K562 (cell line): ENCODE results near the gene BMP6. TPM values are rescaled to one million over a fixed set of nuclear protein-coding genes. Genes with fewer than 3 reads are reported as not detected.

Experiments
- ATAC-seq: fragments of 200-7000 bp; cut with Tn5 transposase; 3 replicates; pipeline ENCODE4 v1.9.1; 2020; ENCODE audit warnings: moderate library complexity
- BruUV-seq: library from RNA; stranded (reverse); fragments of 400-500 nt; replicated peaks from 2 replicates; lab custom pipeline; 2021; lab: Mats Ljungman, UMichigan
- CTCF ChIA-PET: fragments of 300-600 bp; formaldehyde crosslinking; extraction: SDS; loops from one replicate; lab custom pipeline; 2021; ENCODE audit warnings: low intra/inter-chr PET ratio; lab: Yijun Ruan, JAX
- POLR2A ChIA-PET: fragments of 300-600, 350-650 bp; sonication (Branson Sonifier 250); formaldehyde crosslinking; extraction: SDS; loops from one replicate; lab custom pipeline; 2021; ENCODE audit warnings: antibody characterized with exemption, inconsistent platforms; lab: Yijun Ruan, JAX
- DNase-seq, 4 experiments: peaks; one replicate each; pipeline versions ENCODE4 v3.0.0 to v3.0.0-alpha.2; 2011 to 2018; ENCODE audit warnings: low spot score in 3 of 4, mixed read lengths in 3 of 4; ENCODE audit errors: extremely low read depth in 1 of 4
- FAIRE-seq: peaks from 2 replicates; lab custom pipeline; 2011; peaks lifted over from hg19 to GRCh38; lab: Jason Lieb, UNC
- H2AFZ ChIP-seq: 2 replicates; pipeline ENCODE4 v1.6.0; 2011; ENCODE audit warnings: low read depth, low read length, control low read depth, inconsistent platforms
- H3K27ac ChIP-seq: fragments of 200-600 bp; 3 replicates; pipeline ENCODE4 v1.8.0; 2011; ENCODE audit warnings: low read depth, mild to moderate bottlenecking, control low read depth, inconsistent platforms, low read length, moderate library complexity, mixed read lengths; ENCODE audit errors: extremely low read depth
- H3K27me3 ChIP-seq, 2 experiments: fragments of 300-600 bp in 1 of 2; 2 replicates in 1 of 2; 3 replicates in 1 of 2; pipeline versions ENCODE4 v1.6.0 to v1.8.0; 2011; ENCODE audit warnings: inconsistent platforms in 2 of 2, low read length in 2 of 2, mild to moderate bottlenecking in 1 of 2, mixed read lengths in 1 of 2, moderate library complexity in 1 of 2; ENCODE audit not compliant: control insufficient read depth in 2 of 2, insufficient read depth in 2 of 2
- H3K36me3 ChIP-seq: fragments of 300-600 bp; 3 replicates; pipeline ENCODE4 v1.8.0; 2011; ENCODE audit warnings: mild to moderate bottlenecking, low read length, inconsistent platforms; ENCODE audit not compliant: control insufficient read depth, insufficient read depth
- H3K4me1 ChIP-seq, 2 experiments: fragments of 200-600 bp in 1 of 2; replicated peaks in 1 of 2; 2 replicates in 1 of 2; 3 replicates in 1 of 2; pipeline versions ENCODE4 v1.5.1 to v1.8.0; 2011; ENCODE audit warnings: inconsistent platforms in 2 of 2, low read length in 2 of 2, mild to moderate bottlenecking in 1 of 2, mixed read lengths in 1 of 2, moderate library complexity in 1 of 2; ENCODE audit not compliant: control insufficient read depth in 2 of 2, insufficient read depth in 2 of 2
- H3K4me2 ChIP-seq: 2 replicates; pipeline ENCODE4 v1.6.1; 2011; ENCODE audit warnings: low read length, control low read depth, inconsistent platforms, mixed read lengths; ENCODE audit not compliant: insufficient read depth
- H3K4me3 ChIP-seq: fragments of 200-600 bp; sonication (generic), shearing (Covaris generic); 2 replicates; pipeline ENCODE4 v1.5.1; 2016; ENCODE audit warnings: control low read depth, inconsistent platforms
- H3K79me2 ChIP-seq: fragments of 200-600 bp; 3 replicates; pipeline ENCODE4 v1.8.0; 2011; ENCODE audit warnings: low read length, inconsistent platforms; ENCODE audit not compliant: control insufficient read depth, insufficient read depth
- H3K9ac ChIP-seq, 2 experiments: 2 replicates each; pipeline versions ENCODE4 v1.6.0 to v1.6.1; 2011; ENCODE audit warnings: low read depth in 2 of 2, low read length in 2 of 2, control low read depth in 1 of 2, inconsistent platforms in 1 of 2, mild to moderate bottlenecking in 1 of 2, mixed read lengths in 1 of 2; ENCODE audit not compliant: insufficient read depth in 1 of 2
- H3K9me1 ChIP-seq: one replicate; pipeline ENCODE4 v1.6.0; 2011; ENCODE audit warnings: inconsistent platforms, mild to moderate bottlenecking, low read length, moderate library complexity; ENCODE audit not compliant: control insufficient read depth, insufficient read depth
- H3K9me3 ChIP-seq: replicated peaks from 2 replicates; pipeline ENCODE4 v1.5.1; 2011; ENCODE audit warnings: low read depth, low read length, inconsistent platforms; ENCODE audit not compliant: control insufficient read depth, insufficient read depth
- H4K20me1 ChIP-seq: replicated peaks from 2 replicates; pipeline ENCODE4 v1.6.1; 2011; ENCODE audit warnings: low read length, inconsistent platforms, mixed read lengths; ENCODE audit not compliant: control insufficient read depth, insufficient read depth
- DACH1 ChIP-seq: fragments of 450-650 bp; IDR thresholded peaks from 2 replicates; pipeline ENCODE4 v1.6.1; 2018; ENCODE audit not compliant: partially characterized antibody
- MCM5 ChIP-seq: fragments of 450-650 bp; IDR thresholded peaks from 2 replicates; pipeline ENCODE4 v1.6.1; 2016; ENCODE audit warnings: low read depth
- NFYB ChIP-seq: IDR thresholded peaks from 2 replicates; pipeline ENCODE4 v1.6.1; 2011; ENCODE audit warnings: mild to moderate bottlenecking, moderate library complexity; ENCODE audit not compliant: insufficient read length; ENCODE audit errors: extremely low read depth
- SMAD4 ChIP-seq: fragments of 250-450 bp; sonication (Bioruptor Pico); conservative IDR thresholded peaks from 2 replicates; pipeline ENCODE4 v1.8.0; 2021; ENCODE audit warnings: inconsistent platforms, mild to moderate bottlenecking, moderate library complexity
- TCF3 ChIP-seq: sonication (generic); formaldehyde crosslinking; IDR thresholded peaks from 2 replicates; pipeline ENCODE4 v1.4.0; 2020; ENCODE audit warnings: mild to moderate bottlenecking, missing genetic modification reagents
- TRIM25 ChIP-seq: fragments of 450-650 bp; IDR thresholded peaks from 2 replicates; pipeline ENCODE4 v1.7.0; 2016; ENCODE audit warnings: borderline replicate concordance
- UBTF ChIP-seq, 2 experiments: IDR thresholded peaks; 2 replicates each; pipeline ENCODE4 v1.6.1; 2012; ENCODE audit warnings: improper control_type of control experiment in 2 of 2, low read depth in 2 of 2, low read length in 2 of 2, borderline replicate concordance in 1 of 2
- ZNF217 ChIP-seq: sonication (generic); formaldehyde crosslinking; IDR thresholded peaks from 2 replicates; pipeline ENCODE4 v1.8.0; 2022; ENCODE audit warnings: mild to moderate bottlenecking, missing genetic modification reagents
- ZNF431 ChIP-seq: sonication (generic); formaldehyde crosslinking; IDR thresholded peaks from 2 replicates; pipeline ENCODE4 v1.8.0; 2022; ENCODE audit warnings: mild to moderate bottlenecking, missing genetic modification reagents
- ZNF592 ChIP-seq: fragments of 450-650 bp; IDR thresholded peaks from 2 replicates; pipeline ENCODE4 v1.6.1; 2017; ENCODE audit warnings: antibody characterized with exemption, mild to moderate bottlenecking
- ZNF639 ChIP-seq, 2 experiments: fragments of 200-800 bp in 1 of 2; sonication (Bioruptor generic) in 1 of 2; sonication (generic) in 1 of 2; formaldehyde crosslinking in 1 of 2; IDR thresholded peaks in 1 of 2; conservative IDR thresholded peaks in 1 of 2; 2 replicates each; pipeline versions ENCODE4 v1.5.0 to v1.6.1; 2016 to 2020; ENCODE audit warnings: missing compliant biosample characterization in 1 of 2, missing genetic modification characterization in 1 of 2, missing genetic modification reagents in 1 of 2
- WGBS: fragments of 100-300 bp; shearing (Covaris generic); methylation state at CpG from one replicate; pipeline ENCODE4 v1.1.6; 2016; ENCODE audit warnings: low coverage, mixed read lengths; ENCODE audit not compliant: insufficient coverage; ENCODE audit errors: missing lambda C conversion rate; 5-methylcytosine and 5-hydroxymethylcytosine counted together
- in situ Hi-C: fragments of 300-500 bp; cut with MboI; formaldehyde crosslinking; loops from 4 replicates; pipeline ENCODE4 v1.15.0; 2018; ENCODE audit warnings: inconsistent platforms, mixed read lengths
- intact Hi-C: fragments of 100-400 bp; cut with micrococcal nuclease; formaldehyde crosslinking; loops from 2 replicates; pipeline ENCODE4 v1.14.2; 2022
- polyA plus RNA-seq, 8 experiments: library from polyadenylated mRNA; depleted of rRNA in 4 of 8; stranded (reverse) in 5 of 8; unstranded in 3 of 8; fragments of >200 nt; fragmentation: Nextera tagmentation in 2 of 8; fragmentation: Illumina TruSeq in 1 of 8; extraction: Ambion mirVana in 2 of 8; extraction: Trizol in 1 of 8; gene quantifications; 2 replicates each; pipeline versions ENCODE4 v1.2.1 to v1.2.3, GENCODE V29; 2011 to 2014; ENCODE audit warnings: inconsistent platforms in 1 of 8, missing spikeins in 1 of 8
- total RNA-seq, 7 experiments: library from RNA; depleted of rRNA in 6 of 7; stranded (reverse); fragments of >200 nt in 6 of 7; fragmentation: Illumina TruSeq in 2 of 7; extraction: Trizol in 2 of 7; gene quantifications; 2 replicates each; pipeline versions ENCODE4 v1.2.1 to v1.2.3, GENCODE V29; 2011 to 2021; ENCODE audit warnings: low replicate concordance in 1 of 7

The BMP6 gene
- total and polyA plus RNA-seq, 9 of the 15 experiments (the other 6 are each of a cell fraction or from before 2014, with no cell fraction given) = 0.01 to 0.13 (median 0.06) TPM; not detected in 3

GRCh38 chr6:7881765-7882500 is 156.0 kb downstream of the BMP6 start:
- no peaks in the 10 kb centered on the region for H3K9me3 ChIP-seq
- no peak for TF ChIP-seq ZNF431 (CRISPR knock-in tag)
- TF ChIP-seq UBTF (IDR thresholded peaks at IDR 0.05; ENCODE audit: borderline replicate concordance in 1 of 2, low read depth in 2 of 2, low read length in 2 of 2) = no peak
- TF ChIP-seq ZNF592 = no peak
- TF ChIP-seq ZNF639 (CRISPR knock-in tag; conservative IDR thresholded peaks at IDR 0.05 in 1 of 2, IDR thresholded peaks at IDR 0.05 in 1 of 2) = no peak
- TF ChIP-seq TRIM25 = no peak
- TF ChIP-seq DACH1 = no peak
- no peak for TF ChIP-seq ZNF217 (CRISPR knock-in tag)
- TF ChIP-seq MCM5 = no peak
- no peak for TF ChIP-seq SMAD4 (CRISPR knock-in tag)
- TF ChIP-seq NFYB = no peak
- TF ChIP-seq TCF3 (CRISPR knock-in tag) = no peak

More at GRCh38 chr6:7881765-7882500, 156.0 kb downstream of the BMP6 start:
- Histone ChIP-seq H3K79me2 (no peaks in the 10 kb centered on the region), H4K20me1 (no peaks in the 10 kb centered on the region; the same call in 1 of the 2 replicates), H3K9ac (no peak overlapping the region), H3K27me3 (no peaks in the 10 kb centered on the region), H3K36me3 (peaks cover 64% of the 10 kb centered on the region), H3K4me2 (no peak overlapping the region), H3K4me1 (no peaks in the 10 kb centered on the region), H2AFZ (no peak overlapping the region), H3K9me1 (peaks cover 3% of the 10 kb centered on the region), H3K4me3 (no peak overlapping the region), H3K27ac (no peak overlapping the region)
- WGBS = 83% methylated on average over 8 of the region's 8 CpGs
- in situ Hi-C loops = no loop called here
- BruUV-seq = no TSS peak
- FAIRE-seq (no peak), DNase-seq (no peak), ATAC-seq (no peak)
- intact Hi-C loops = no loop called here
- ChIA-PET CTCF (no interaction called here), POLR2A (interaction anchor here (1.0 to 1.5 kb wide), 2 partner anchors 10 to 12 kb away, joined by 3 read pairs; no protein-coding TSS in a partner anchor)
